SU-DHL-6 (cell line): Measurements from ENCODE around the gene C6orf89.

Source experiments
- H2AFZ ChIP-seq: fragments of 200-600 bp; sonication (generic); 2 replicates; pipeline ENCODE4 v1.6.1; 2014; ENCODE audit warnings: low read depth, mild to moderate bottlenecking, moderate library complexity, mixed read lengths, antibody characterized with exemption, low read length; ENCODE audit not compliant: severe bottlenecking
- H3F3A ChIP-seq: fragments of 200-600 bp; shearing (Covaris generic); 2 replicates; pipeline ENCODE4 v1.6.0; 2016; ENCODE audit warnings: antibody characterized with exemption, mild to moderate bottlenecking; ENCODE audit not compliant: insufficient read depth
- H3K27ac ChIP-seq: fragments of 200-600 bp; sonication (generic); 2 replicates; pipeline ENCODE4 v1.5.1; 2016; ENCODE audit warnings: low read depth, mild to moderate bottlenecking, low read length, moderate library complexity, mixed read lengths
- H3K27me3 ChIP-seq: fragments of 200-600 bp; sonication (generic), shearing (Covaris generic); 2 replicates; pipeline ENCODE4 v1.6.0; 2014; ENCODE audit warnings: mild to moderate bottlenecking, low read length
- H3K36me3 ChIP-seq: fragments of 200-600 bp; sonication (generic); 2 replicates; pipeline ENCODE4 v1.6.1; 2014; ENCODE audit warnings: mild to moderate bottlenecking, low read length, mixed read lengths
- H3K4me2 ChIP-seq: fragments of 300-600, 200-600 bp; shearing (Covaris generic), sonication (generic); 2 replicates; pipeline ENCODE4 v1.6.0; 2014; ENCODE audit warnings: low read length, low read depth, mild to moderate bottlenecking; ENCODE audit not compliant: poor library complexity, severe bottlenecking
- H3K4me3 ChIP-seq: fragments of 200-600 bp; sonication (generic); 2 replicates; pipeline ENCODE4 v1.5.1; 2014; ENCODE audit warnings: antibody characterized with exemption, low read length, mild to moderate bottlenecking, mixed read lengths; ENCODE audit not compliant: insufficient read depth, poor library complexity, severe bottlenecking
- H3K79me2 ChIP-seq: fragments of 200-600 bp; sonication (generic); 2 replicates; pipeline ENCODE4 v1.6.1; 2014; ENCODE audit warnings: mild to moderate bottlenecking, low read length, moderate library complexity; ENCODE audit not compliant: insufficient read depth
- H3K9ac ChIP-seq: fragments of 200-600 bp; sonication (generic); 2 replicates; pipeline ENCODE4 v1.7.0; 2014; ENCODE audit warnings: mild to moderate bottlenecking, low read length
- H3K9me2 ChIP-seq: fragments of 200-600 bp; sonication (generic); replicated peaks from 2 replicates; pipeline ENCODE4 v1.6.1; 2014; ENCODE audit warnings: low read length; ENCODE audit not compliant: insufficient read depth
- H3K9me3 ChIP-seq: fragments of 200-600 bp; sonication (generic); 2 replicates; pipeline ENCODE4 v1.6.1; 2014; ENCODE audit warnings: low read length, mixed read lengths; ENCODE audit not compliant: insufficient read depth
- H4K20me1 ChIP-seq: fragments of 200-600 bp; sonication (generic); 2 replicates; pipeline ENCODE4 v1.6.1; 2014; ENCODE audit warnings: low read depth, mild to moderate bottlenecking, antibody characterized with exemption, low read length, moderate library complexity, mixed read lengths
- CTCF ChIP-seq: fragments of 200-600 bp; sonication (generic); IDR thresholded peaks from one replicate; pipeline ENCODE4 v1.5.1; 2017; ENCODE audit warnings: antibody characterized with exemption, mild to moderate bottlenecking, low read length, moderate library complexity; ENCODE audit not compliant: insufficient read depth, poor library complexity, severe bottlenecking
- EZH2phosphoT487 ChIP-seq: fragments of 200-600 bp; sonication (generic), shearing (Covaris generic); conservative IDR thresholded peaks from 2 replicates; pipeline ENCODE4 v1.6.1; 2018; ENCODE audit warnings: mild to moderate bottlenecking, antibody characterized with exemption, low read length, moderate library complexity, mixed read lengths

C6orf89 gene

GRCh38 chr6:36840432-36841403 lies 45.0 kb upstream of the C6orf89 start:
- no peak for TF ChIP-seq CTCF
- H3K4me3 ChIP-seq: no peak overlapping the region
- H3K36me3 ChIP-seq: no peaks in the 10 kb centered on the region
- H3K9me2 ChIP-seq: no peaks in the 10 kb centered on the region
- no peak overlapping the region for H2AFZ ChIP-seq
- no peaks in the 10 kb centered on the region for H3K27me3 ChIP-seq
- H3K9me3 ChIP-seq: no peaks in the 10 kb centered on the region
- H3K4me2 ChIP-seq: no peak overlapping the region
- no peaks in the 10 kb centered on the region for H4K20me1 ChIP-seq
- H3K9ac ChIP-seq: no peak overlapping the region
- no peaks in the 10 kb centered on the region for H3K79me2 ChIP-seq
- no peaks in the 10 kb centered on the region for H3F3A ChIP-seq
- no peak overlapping the region for H3K27ac ChIP-seq

GRCh38 chr6:36841756-36842155 lies 44.0 kb upstream of the C6orf89 start:
- no peaks in the 10 kb centered on the region for H3K27me3 ChIP-seq
- no peak overlapping the region for H3K4me2 ChIP-seq
- H3K9me2 ChIP-seq: no peaks in the 10 kb centered on the region
- no peak for TF ChIP-seq CTCF
- no peak for TF ChIP-seq EZH2phosphoT487
- H3K79me2 ChIP-seq: no peaks in the 10 kb centered on the region
- no peaks in the 10 kb centered on the region for H3K36me3 ChIP-seq
- H3K4me3 ChIP-seq: no peak overlapping the region
- H4K20me1 ChIP-seq: no peaks in the 10 kb centered on the region
- H3K27ac ChIP-seq: no peak overlapping the region
- H3K9me3 ChIP-seq: no peaks in the 10 kb centered on the region
- H3K9ac ChIP-seq: no peak overlapping the region
- no peak overlapping the region for H2AFZ ChIP-seq
- H3F3A ChIP-seq: no peaks in the 10 kb centered on the region

GRCh38 chr6:36843170-36843569 lies 42.6 kb upstream of the C6orf89 start:
- Histone ChIP-seq H3K9me2 (no peaks in the 10 kb centered on the region), H3K27me3 (no peaks in the 10 kb centered on the region), H3K36me3 (no peaks in the 10 kb centered on the region), H4K20me1 (no peaks in the 10 kb centered on the region), H3K27ac (no peak overlapping the region), H3K9me3 (no peaks in the 10 kb centered on the region), H3K9ac (no peak overlapping the region), H3K4me2 (no peak overlapping the region), H3F3A (no peaks in the 10 kb centered on the region), H2AFZ (no peak overlapping the region), H3K79me2 (no peaks in the 10 kb centered on the region), H3K4me3 (no peak overlapping the region)
- no peak for TF ChIP-seq CTCF
- no peak for TF ChIP-seq EZH2phosphoT487
